Tibial artery (tissue), 4 donors: Measurements from ENCODE around the gene LAYN.

Experiments used
- DNase-seq, 2 donors: peaks; one replicate each; pipeline ENCODE4 v3.0.0-alpha.2; 2019
- H3K27ac ChIP-seq, 2 donors: fragments of 200-600 bp; sonication (generic) in 1 of 2; 1 replicate in 1 of 2; 2 replicates in 1 of 2; pipeline ENCODE4 v1.5.1; 2018 to 2019; ENCODE audit warnings: mild to moderate bottlenecking in 1 of 2
- H3K27me3 ChIP-seq, 2 donors: fragments of 200-600 bp; sonication (generic) in 1 of 2; one replicate each; pipeline versions ENCODE4 v1.5.1 to v1.6.0; 2016 to 2019
- H3K36me3 ChIP-seq, 3 donors: fragments of 200-600 bp; sonication (generic) in 2 of 3; one replicate each; pipeline ENCODE4 v1.5.1; 2016 to 2019; ENCODE audit warnings: mild to moderate bottlenecking in 2 of 3
- H3K4me1 ChIP-seq, 4 donors: fragments of 200-600 bp; sonication (generic) in 2 of 4; 1 replicate in 3 of 4; 2 replicates in 1 of 4; pipeline ENCODE4 v1.5.1; 2016 to 2019
- H3K4me3 ChIP-seq, 2 donors: fragments of 200-600 bp; sonication (generic) in 1 of 2; 1 replicate in 1 of 2; 2 replicates in 1 of 2; pipeline ENCODE4 v1.5.1; 2018 to 2019; ENCODE audit warnings: mild to moderate bottlenecking in 2 of 2
- H3K9me3 ChIP-seq, 3 donors: fragments of 200-600 bp; sonication (generic) in 1 of 3; one replicate each; pipeline ENCODE4 v1.5.1; 2016 to 2019
- CTCF ChIP-seq, 2 experiments: fragments of 200-600 bp in 1 of 2; fragments of 450-650 bp in 1 of 2; IDR thresholded peaks; one replicate each; pipeline ENCODE4 v1.5.1; 2017 to 2019; ENCODE audit warnings: antibody characterized with exemption in 2 of 2, mild to moderate bottlenecking in 1 of 2, moderate library complexity in 1 of 2
- intact Hi-C: fragments of 100-400 bp; cut with DNase I; formaldehyde crosslinking; loops from one replicate; pipeline ENCODE4 v1.15.0; 2023; ENCODE audit warnings: low total_unique reads

Gene LAYN

GRCh38 chr11:111525456-111525855 is 15.1 kb upstream of the LAYN start:
- no peak for DNase-seq
- no peaks in the 10 kb centered on the region for H3K9me3 ChIP-seq
- H3K36me3 ChIP-seq, result no peaks in the 10 kb centered on the region
- intact Hi-C loops, result no loop called here
- H3K4me3 ChIP-seq, result no peak overlapping the region
- no peaks in the 10 kb centered on the region for H3K4me1 ChIP-seq
- no peak for TF ChIP-seq CTCF (IDR thresholded peaks at IDR 0.05)
- H3K27me3 ChIP-seq, result no peaks in the 10 kb centered on the region
- no peak overlapping the region for H3K27ac ChIP-seq

GRCh38 chr11:111526501-111526900 is 14.0 kb upstream of the LAYN start:
- intact Hi-C loops, result no loop called here
- Histone ChIP-seq H3K4me3 (no peak overlapping the region), H3K4me1 (no peaks in the 10 kb centered on the region), H3K27ac (no peak overlapping the region), H3K36me3 (no peaks in the 10 kb centered on the region), H3K27me3 (no peaks in the 10 kb centered on the region), H3K9me3 (no peaks in the 10 kb centered on the region)
- no peak for TF ChIP-seq CTCF (IDR thresholded peaks at IDR 0.05)
- DNase-seq, result no peak

GRCh38 chr11:111527279-111527678 is 13.2 kb upstream of the LAYN start:
- Histone ChIP-seq H3K4me3 (no peak overlapping the region), H3K27me3 (peaks cover 0 to 4% of the 10 kb centered on the region in 2 donors), H3K27ac (no peak overlapping the region), H3K9me3 (no peaks in the 10 kb centered on the region), H3K4me1 (no peaks in the 10 kb centered on the region), H3K36me3 (no peaks in the 10 kb centered on the region)
- no peak for TF ChIP-seq CTCF (IDR thresholded peaks at IDR 0.05)
- intact Hi-C loops, result no loop called here
- no peak for DNase-seq

GRCh38 chr11:111528557-111528956 is 12.0 kb upstream of the LAYN start:
- DNase-seq, result no peak
- H3K36me3 ChIP-seq, result no peaks in the 10 kb centered on the region
- H3K9me3 ChIP-seq, result no peaks in the 10 kb centered on the region
- H3K27me3 ChIP-seq, result peaks cover 0 to 7% of the 10 kb centered on the region in 2 donors
- H3K4me3 ChIP-seq, result no peak overlapping the region
- no peaks in the 10 kb centered on the region for H3K4me1 ChIP-seq
- H3K27ac ChIP-seq, result no peak overlapping the region
- TF ChIP-seq CTCF (IDR thresholded peaks at IDR 0.05), result no peak
- intact Hi-C loops, result no loop called here

- Histone ChIP-seq H3K4me1 (no peaks in the 10 kb centered on the region), H3K9me3 (no peaks in the 10 kb centered on the region), H3K27me3 (peaks cover 0 to 7% of the 10 kb centered on the region in 2 donors), H3K4me3 (no peak overlapping the region), H3K36me3 (no peaks in the 10 kb centered on the region), H3K27ac (no peak overlapping the region)
- no peak for DNase-seq
- no peak for TF ChIP-seq CTCF (IDR thresholded peaks at IDR 0.05)
- intact Hi-C loops, result no loop called here
Observed at GRCh38 chr11:111530091-111530490, 10.4 kb upstream of the LAYN start.

- H3K4me3 ChIP-seq, result no peak overlapping the region
- no peaks in the 10 kb centered on the region for H3K4me1 ChIP-seq
- peaks cover 0 to 7% of the 10 kb centered on the region in 2 donors for H3K27me3 ChIP-seq
- no peak overlapping the region for H3K27ac ChIP-seq
- no peaks in the 10 kb centered on the region for H3K36me3 ChIP-seq
- intact Hi-C loops, result no loop called here
- no peaks in the 10 kb centered on the region for H3K9me3 ChIP-seq
- no peak for DNase-seq
- TF ChIP-seq CTCF (IDR thresholded peaks at IDR 0.05), result no peak
Observed at GRCh38 chr11:111531136-111531535, 9.4 kb upstream of the LAYN start.
